DMS79 (cell line): ENCODE results near the gene STX12.
"Not testable (repeated sequence)": the region's sequence is repeated elsewhere in the genome, so short reads cannot be mapped to it uniquely, and the experiment has no call there.

Experiments
- DNase-seq: peaks from one replicate; lab custom pipeline; 2025; lab: John Stamatoyannopoulos, UW

STX12 gene

GRCh38 chr1:27830621-27831440 lies 57.8 kb downstream of the STX12 start, which contains the start of gene PPP1R8:
Gene PPP1R8 (plus strand): TSS chr1:27830782. CDS start chr1:27830836, 54 bp downstream.
- DNase-seq = peak; percentile 97

GRCh38 chr1:27831568-27832410 lies 58.8 kb downstream of the STX12 start:
- no peak for DNase-seq

GRCh38 chr1:27832762-27833161 lies 59.7 kb downstream of the STX12 start:
- no peak for DNase-seq

- DNase-seq = no peak
These were observed 60.5 kb downstream of the STX12 start for GRCh38 chr1:27833470-27833869.

GRCh38 chr1:27835046-27835445 lies 62.0 kb downstream of the STX12 start:
- DNase-seq = no peak

GRCh38 chr1:27835501-27835900 lies 62.5 kb downstream of the STX12 start:
- no peak for DNase-seq

GRCh38 chr1:27849951-27850350 lies 76.9 kb downstream of the STX12 start:
- DNase-seq = no peak

GRCh38 chr1:27855085-27855484 lies 82.1 kb downstream of the STX12 start:
- DNase-seq = no peak

GRCh38 chr1:27856561-27857343 lies 83.7 kb downstream of the STX12 start:
- DNase-seq = no peak

GRCh38 chr1:27857552-27857951 lies 84.5 kb downstream of the STX12 start:
- not testable (repeated sequence) for DNase-seq

- peak; percentile 85 for DNase-seq
These were observed 85.3 kb downstream of the STX12 start for GRCh38 chr1:27858072-27858948.

- DNase-seq = no peak
These were observed 86.0 kb downstream of the STX12 start for GRCh38 chr1:27858949-27859576.

- DNase-seq = no peak
These were observed 88.4 kb downstream of the STX12 start for GRCh38 chr1:27861436-27861835.

GRCh38 chr1:27862004-27862403 lies 89.0 kb downstream of the STX12 start:
- DNase-seq = no peak

- DNase-seq = no peak
These were observed 89.9 kb downstream of the STX12 start for GRCh38 chr1:27862671-27863537.

GRCh38 chr1:27863538-27863915 lies 90.5 kb downstream of the STX12 start:
- DNase-seq = no peak

GRCh38 chr1:27864264-27864895 lies 91.4 kb downstream of the STX12 start:
- no peak for DNase-seq

- DNase-seq = no peak
These were observed 92.8 kb downstream of the STX12 start for GRCh38 chr1:27865821-27866220.

GRCh38 chr1:27868556-27868931 lies 95.5 kb downstream of the STX12 start:
- DNase-seq = no peak
